DOHH2 (cell line): ENCODE data around the gene SAMD10.
"Not testable (repeated sequence)": the region's sequence is repeated elsewhere in the genome, so short reads cannot be mapped to it uniquely, and the experiment has no call there.

Source experiments
- H3F3A ChIP-seq: fragments of 200-600 bp; sonication (generic), shearing (Covaris generic); 2 replicates; pipeline ENCODE4 v1.6.0; 2016; ENCODE audit warnings: antibody characterized with exemption, mild to moderate bottlenecking; ENCODE audit not compliant: control insufficient read depth, insufficient read depth
- H3K27ac ChIP-seq: fragments of 200-600 bp; sonication (generic); 2 replicates; pipeline ENCODE4 v1.5.1; 2014; ENCODE audit warnings: low read depth, mild to moderate bottlenecking, low read length, moderate library complexity
- H3K27me3 ChIP-seq: fragments of 200-600 bp; sonication (generic); 2 replicates; pipeline ENCODE4 v1.6.1; 2014; ENCODE audit warnings: mild to moderate bottlenecking, low read length, mixed read lengths; ENCODE audit not compliant: control insufficient read depth
- H3K36me3 ChIP-seq: fragments of 200-600 bp; sonication (generic); 2 replicates; pipeline ENCODE4 v1.6.1; 2014; ENCODE audit warnings: mild to moderate bottlenecking, low read length, moderate library complexity, mixed read lengths; ENCODE audit not compliant: control insufficient read depth
- H3K4me1 ChIP-seq: fragments of 200-600 bp; sonication (generic); 2 replicates; pipeline ENCODE4 v1.6.1; 2014; ENCODE audit warnings: mild to moderate bottlenecking, low read length, mixed read lengths; ENCODE audit not compliant: control insufficient read depth
- H3K4me2 ChIP-seq: fragments of 200-600 bp; sonication (generic); 2 replicates; pipeline ENCODE4 v1.6.0; 2014; ENCODE audit warnings: mild to moderate bottlenecking, low read length, moderate library complexity
- H3K4me3 ChIP-seq: fragments of 200-600 bp; sonication (generic); 2 replicates; pipeline ENCODE4 v1.5.1; 2014; ENCODE audit warnings: mild to moderate bottlenecking, low read length, mixed read lengths
- H3K79me2 ChIP-seq: fragments of 200-600 bp; sonication (generic); 2 replicates; pipeline ENCODE4 v1.6.1; 2014; ENCODE audit warnings: mild to moderate bottlenecking, low read length, mixed read lengths; ENCODE audit not compliant: control insufficient read depth
- H3K9me2 ChIP-seq: fragments of 200-600 bp; sonication (generic); replicated peaks from 2 replicates; pipeline ENCODE4 v1.6.1; 2014; ENCODE audit warnings: mild to moderate bottlenecking, low read length, mixed read lengths; ENCODE audit not compliant: control insufficient read depth
- H3K9me3 ChIP-seq: fragments of 200-600 bp; sonication (generic); 2 replicates; pipeline ENCODE4 v1.6.1; 2014; ENCODE audit warnings: antibody characterized with exemption, low read length, mixed read lengths; ENCODE audit not compliant: control insufficient read depth, insufficient read depth
- H4K20me1 ChIP-seq: fragments of 200-600 bp; sonication (generic); 2 replicates; pipeline ENCODE4 v1.6.0; 2014; ENCODE audit warnings: low read depth, mild to moderate bottlenecking, antibody characterized with exemption, low read length, moderate library complexity; ENCODE audit not compliant: control insufficient read depth, insufficient read depth
- CTCF ChIP-seq: fragments of 200-600 bp; sonication (generic); IDR thresholded peaks from one replicate; pipeline ENCODE4 v1.5.1; 2014; ENCODE audit warnings: antibody characterized with exemption, mild to moderate bottlenecking, low read depth, low read length; ENCODE audit not compliant: poor library complexity, severe bottlenecking
- EZH2phosphoT487 ChIP-seq: fragments of 200-600 bp; sonication (generic); IDR thresholded peaks from 2 replicates; pipeline ENCODE4 v1.6.1; 2017; ENCODE audit warnings: borderline replicate concordance, mild to moderate bottlenecking, antibody characterized with exemption, low read length, moderate library complexity, mixed read lengths

SAMD10 gene

GRCh38 chr20:63963348-63963741 lies 16.1 kb downstream of the SAMD10 start:
- Histone ChIP-seq H3K4me1 (peaks cover 7% of the 10 kb centered on the region), H3K9me3 (peaks cover 8% of the 10 kb centered on the region), H3K27ac (no peak overlapping the region), H3K4me3 (no peak overlapping the region), H3K9me2 (no peaks in the 10 kb centered on the region), H3K4me2 (no peak overlapping the region), H4K20me1 (no peaks in the 10 kb centered on the region), H3K79me2 (peaks cover 7% of the 10 kb centered on the region), H3K36me3 (peaks cover 64% of the 10 kb centered on the region), H3K27me3 (no peaks in the 10 kb centered on the region), H3F3A (no peaks in the 10 kb centered on the region)
- no peak for TF ChIP-seq CTCF
- TF ChIP-seq EZH2phosphoT487, result no peak

GRCh38 chr20:63962426-63963347 lies 16.8 kb downstream of the SAMD10 start:
- Histone ChIP-seq H3K27me3 (no peaks in the 10 kb centered on the region), H4K20me1 (no peaks in the 10 kb centered on the region), H3K9me2 (no peaks in the 10 kb centered on the region), H3K9me3 (peaks cover 8% of the 10 kb centered on the region), H3K27ac (no peak overlapping the region), H3K36me3 (peaks cover 58% of the 10 kb centered on the region), H3K79me2 (peaks cover under 1% of the 10 kb centered on the region), H3K4me3 (no peak overlapping the region), H3K4me1 (peaks cover 10% of the 10 kb centered on the region), H3K4me2 (no peak overlapping the region), H3F3A (no peaks in the 10 kb centered on the region)
- TF ChIP-seq CTCF, result no peak
- no peak for TF ChIP-seq EZH2phosphoT487

GRCh38 chr20:63961664-63962425 lies 17.6 kb downstream of the SAMD10 start:
- Histone ChIP-seq H3K4me2 (no peak overlapping the region), H3K79me2 (no peaks in the 10 kb centered on the region)

GRCh38 chr20:63960654-63961621 lies 18.5 kb downstream of the SAMD10 start:
- not testable (repeated sequence) for H4K20me1 ChIP-seq, H3K9me2 ChIP-seq, H3K27ac ChIP-seq, H3K4me2 ChIP-seq, H3K4me3 ChIP-seq, H3F3A ChIP-seq, H3K79me2 ChIP-seq, H3K9me3 ChIP-seq, H3K27me3 ChIP-seq
- Histone ChIP-seq H3K36me3 (peaks cover 40% of the 10 kb centered on the region), H3K4me1 (peaks cover 19% of the 10 kb centered on the region)

More at GRCh38 chr20:63961664-63962425, 17.6 kb downstream of the SAMD10 start:
- 0 out of 2 replicates have a peak, but pooled peaks cover under 1% of the 10 kb centered on the region for H3F3A ChIP-seq
- TF ChIP-seq CTCF, result no peak
- no peak for TF ChIP-seq EZH2phosphoT487
- H3K36me3 ChIP-seq, result peaks cover 49% of the 10 kb centered on the region
- H3K9me2 ChIP-seq, result no peaks in the 10 kb centered on the region
- peaks cover 19% of the 10 kb centered on the region for H3K4me1 ChIP-seq
- no peaks in the 10 kb centered on the region for H4K20me1 ChIP-seq
- H3K4me3 ChIP-seq, result no peak overlapping the region
- no peak overlapping the region for H3K27ac ChIP-seq
- peaks cover 8% of the 10 kb centered on the region for H3K9me3 ChIP-seq
- no peaks in the 10 kb centered on the region for H3K27me3 ChIP-seq
